Ishikawa (cell line): ENCODE results near the gene PUM1.

Experiments
- CEBPB ChIP-seq: IDR thresholded peaks from 2 replicates; pipeline ENCODE4 v1.6.1; 2012
- CREB1 ChIP-seq: IDR thresholded peaks from 2 replicates; pipeline ENCODE4 v1.6.1; 2012; ENCODE audit warnings: low read depth
- EGR1 ChIP-seq: IDR thresholded peaks from 2 replicates; pipeline ENCODE4 v1.6.1; 2012
- EP300 ChIP-seq: IDR thresholded peaks from 2 replicates; pipeline ENCODE4 v1.6.1; 2012; ENCODE audit warnings: borderline replicate concordance
- FOXM1 ChIP-seq: IDR thresholded peaks from 2 replicates; pipeline ENCODE4 v1.6.1; 2012; ENCODE audit warnings: low read depth, borderline replicate concordance
- NFIC ChIP-seq: IDR thresholded peaks from 2 replicates; pipeline ENCODE4 v1.6.1; 2012
- RAD21 ChIP-seq: IDR thresholded peaks from 2 replicates; pipeline ENCODE4 v1.6.1; 2012; ENCODE audit warnings: low read depth
- TAF1 ChIP-seq: IDR thresholded peaks from 2 replicates; pipeline ENCODE4 v1.6.1; 2012; ENCODE audit warnings: low read depth, mild to moderate bottlenecking
- TCF12 ChIP-seq: IDR thresholded peaks from 2 replicates; pipeline ENCODE4 v1.6.1; 2012; ENCODE audit warnings: low read depth
- TEAD4 ChIP-seq: IDR thresholded peaks from 2 replicates; pipeline ENCODE4 v1.6.1; 2012
- YY1 ChIP-seq: IDR thresholded peaks from 2 replicates; pipeline ENCODE4 v1.6.1; 2012; ENCODE audit warnings: low read depth
- ZBTB7A ChIP-seq: IDR thresholded peaks from 2 replicates; pipeline ENCODE4 v1.6.1; 2012; ENCODE audit warnings: low read depth
- TF ChIP-seq, protein P1 (sequence below): IDR thresholded peaks from 2 replicates; pipeline ENCODE4 v1.6.1; 2012
- TF ChIP-seq, protein P2 (sequence below): IDR thresholded peaks from 2 replicates; pipeline ENCODE4 v1.6.1; 2012; ENCODE audit warnings: low read depth, mild to moderate bottlenecking
- TF ChIP-seq, protein P3 (sequence below): IDR thresholded peaks from 2 replicates; pipeline ENCODE4 v1.6.1; 2012

The PUM1 gene

DNA sequence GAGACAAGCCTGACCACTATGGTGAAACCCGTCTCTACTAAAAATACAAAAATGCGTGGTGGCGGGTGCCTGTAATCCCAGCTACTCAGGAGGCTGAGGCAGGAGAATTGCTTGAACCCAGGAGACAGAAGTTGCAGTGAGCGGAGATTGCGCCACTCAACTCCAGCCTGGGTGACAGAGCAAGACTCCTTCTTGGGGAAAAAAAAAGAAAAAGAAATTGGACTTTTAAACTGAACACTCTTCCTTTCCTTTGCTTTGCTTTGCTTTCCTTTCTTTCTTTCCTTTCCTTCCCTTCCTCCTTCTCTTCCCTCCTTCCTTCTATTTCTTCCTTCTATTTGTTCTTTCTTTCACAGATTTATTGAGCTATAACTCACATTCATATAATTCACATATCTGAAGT lies 43.3 kb upstream of the PUM1 start:
- TF ChIP-seq TAF1 (no peak), TCF12 (no peak), CEBPB (no peak), NFIC (no peak), CREB1 (no peak), EGR1 (no peak), YY1 (no peak), EP300 (no peak), ZBTB7A (no peak), RAD21 (no peak), FOXM1 (no peak), TEAD4 (no peak)
- TF ChIP-seq, protein P1, sequence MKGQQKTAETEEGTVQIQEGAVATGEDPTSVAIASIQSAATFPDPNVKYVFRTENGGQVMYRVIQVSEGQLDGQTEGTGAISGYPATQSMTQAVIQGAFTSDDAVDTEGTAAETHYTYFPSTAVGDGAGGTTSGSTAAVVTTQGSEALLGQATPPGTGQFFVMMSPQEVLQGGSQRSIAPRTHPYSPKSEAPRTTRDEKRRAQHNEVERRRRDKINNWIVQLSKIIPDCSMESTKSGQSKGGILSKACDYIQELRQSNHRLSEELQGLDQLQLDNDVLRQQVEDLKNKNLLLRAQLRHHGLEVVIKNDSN = no peak
- TF ChIP-seq, protein P2, sequence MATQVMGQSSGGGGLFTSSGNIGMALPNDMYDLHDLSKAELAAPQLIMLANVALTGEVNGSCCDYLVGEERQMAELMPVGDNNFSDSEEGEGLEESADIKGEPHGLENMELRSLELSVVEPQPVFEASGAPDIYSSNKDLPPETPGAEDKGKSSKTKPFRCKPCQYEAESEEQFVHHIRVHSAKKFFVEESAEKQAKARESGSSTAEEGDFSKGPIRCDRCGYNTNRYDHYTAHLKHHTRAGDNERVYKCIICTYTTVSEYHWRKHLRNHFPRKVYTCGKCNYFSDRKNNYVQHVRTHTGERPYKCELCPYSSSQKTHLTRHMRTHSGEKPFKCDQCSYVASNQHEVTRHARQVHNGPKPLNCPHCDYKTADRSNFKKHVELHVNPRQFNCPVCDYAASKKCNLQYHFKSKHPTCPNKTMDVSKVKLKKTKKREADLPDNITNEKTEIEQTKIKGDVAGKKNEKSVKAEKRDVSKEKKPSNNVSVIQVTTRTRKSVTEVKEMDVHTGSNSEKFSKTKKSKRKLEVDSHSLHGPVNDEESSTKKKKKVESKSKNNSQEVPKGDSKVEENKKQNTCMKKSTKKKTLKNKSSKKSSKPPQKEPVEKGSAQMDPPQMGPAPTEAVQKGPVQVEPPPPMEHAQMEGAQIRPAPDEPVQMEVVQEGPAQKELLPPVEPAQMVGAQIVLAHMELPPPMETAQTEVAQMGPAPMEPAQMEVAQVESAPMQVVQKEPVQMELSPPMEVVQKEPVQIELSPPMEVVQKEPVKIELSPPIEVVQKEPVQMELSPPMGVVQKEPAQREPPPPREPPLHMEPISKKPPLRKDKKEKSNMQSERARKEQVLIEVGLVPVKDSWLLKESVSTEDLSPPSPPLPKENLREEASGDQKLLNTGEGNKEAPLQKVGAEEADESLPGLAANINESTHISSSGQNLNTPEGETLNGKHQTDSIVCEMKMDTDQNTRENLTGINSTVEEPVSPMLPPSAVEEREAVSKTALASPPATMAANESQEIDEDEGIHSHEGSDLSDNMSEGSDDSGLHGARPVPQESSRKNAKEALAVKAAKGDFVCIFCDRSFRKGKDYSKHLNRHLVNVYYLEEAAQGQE = no peak
- TF ChIP-seq, protein P3, sequence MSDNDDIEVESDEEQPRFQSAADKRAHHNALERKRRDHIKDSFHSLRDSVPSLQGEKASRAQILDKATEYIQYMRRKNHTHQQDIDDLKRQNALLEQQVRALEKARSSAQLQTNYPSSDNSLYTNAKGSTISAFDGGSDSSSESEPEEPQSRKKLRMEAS = no peak

DNA sequence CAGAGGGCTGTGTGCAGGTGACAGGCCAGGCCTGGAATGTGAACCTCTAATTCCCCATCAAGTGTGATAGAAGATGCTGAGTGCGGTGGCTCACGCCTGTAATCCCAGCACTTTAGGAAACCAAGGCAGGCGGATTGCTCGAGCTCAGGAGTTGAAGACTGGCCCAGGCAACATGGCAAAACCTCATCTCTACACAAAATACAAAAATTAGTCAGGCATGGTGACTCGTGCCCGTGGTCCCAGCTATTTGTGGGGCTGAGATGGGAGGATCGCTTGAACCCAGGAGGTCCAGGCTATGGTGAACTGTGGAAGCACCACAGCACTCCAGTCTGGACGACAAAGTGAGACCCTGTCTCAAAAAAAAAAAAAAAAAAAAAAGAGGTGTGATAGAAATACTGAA lies 40.1 kb upstream of the PUM1 start:
- no peak for TF ChIP-seq TAF1
- TF ChIP-seq TCF12 = no peak

DNA sequence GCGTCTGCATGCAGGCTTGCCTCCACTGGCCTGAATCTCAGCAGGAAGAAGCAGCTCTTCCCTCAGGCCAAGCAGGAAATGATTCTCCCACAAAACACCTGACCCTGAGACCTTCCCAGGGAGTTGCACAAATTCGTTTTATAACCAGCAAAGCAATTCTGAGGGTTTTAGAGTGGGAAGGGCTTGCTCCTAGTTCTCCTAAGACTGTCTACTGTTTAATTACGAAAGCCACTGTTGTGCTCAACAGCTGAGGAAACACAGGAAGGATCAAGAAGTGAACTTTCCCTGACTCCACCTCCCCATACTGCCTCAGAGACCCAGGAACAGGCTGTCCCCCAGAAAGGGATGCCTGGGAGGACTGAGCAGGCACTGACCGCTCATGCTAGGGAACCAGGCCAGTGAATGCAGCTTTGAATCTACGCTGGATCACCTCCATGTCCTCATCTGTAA lies 37.0 kb upstream of the PUM1 start:
- TF ChIP-seq, protein P3 = no peak
- TF ChIP-seq CEBPB (no peak), NFIC (no peak), TAF1 (no peak), TCF12 (no peak), EP300 (no peak)
- TF ChIP-seq, protein P1 = no peak

DNA sequence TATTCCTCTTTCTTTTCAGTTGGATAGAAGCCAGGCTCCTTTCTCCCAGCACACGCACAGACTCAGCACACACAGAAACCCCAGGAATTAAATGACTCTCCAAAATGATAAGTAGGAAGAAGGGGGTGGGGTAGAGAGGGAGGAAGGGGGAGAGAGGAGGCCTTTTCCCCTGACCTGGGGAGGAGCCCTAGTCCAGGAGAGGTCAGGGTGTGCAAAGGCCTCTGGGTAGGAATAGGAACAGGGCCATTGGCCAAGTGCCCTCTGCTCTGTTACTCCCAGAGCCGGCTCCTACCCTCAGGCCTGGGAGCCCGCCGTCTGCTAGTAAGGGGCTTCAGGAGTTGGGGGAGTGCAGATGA lies 35.6 kb upstream of the PUM1 start:
- TF ChIP-seq, protein P3 = no peak
- TF ChIP-seq EP300 = no peak
- TF ChIP-seq YY1 = no peak
- TF ChIP-seq TEAD4 = no peak
- no peak for TF ChIP-seq TCF12
- TF ChIP-seq, protein P2 = no peak
- no peak for TF ChIP-seq CEBPB
- TF ChIP-seq RAD21 = no peak
- no peak for TF ChIP-seq EGR1
- TF ChIP-seq NFIC = no peak
- TF ChIP-seq FOXM1 = no peak
- no peak for TF ChIP-seq TAF1

DNA sequence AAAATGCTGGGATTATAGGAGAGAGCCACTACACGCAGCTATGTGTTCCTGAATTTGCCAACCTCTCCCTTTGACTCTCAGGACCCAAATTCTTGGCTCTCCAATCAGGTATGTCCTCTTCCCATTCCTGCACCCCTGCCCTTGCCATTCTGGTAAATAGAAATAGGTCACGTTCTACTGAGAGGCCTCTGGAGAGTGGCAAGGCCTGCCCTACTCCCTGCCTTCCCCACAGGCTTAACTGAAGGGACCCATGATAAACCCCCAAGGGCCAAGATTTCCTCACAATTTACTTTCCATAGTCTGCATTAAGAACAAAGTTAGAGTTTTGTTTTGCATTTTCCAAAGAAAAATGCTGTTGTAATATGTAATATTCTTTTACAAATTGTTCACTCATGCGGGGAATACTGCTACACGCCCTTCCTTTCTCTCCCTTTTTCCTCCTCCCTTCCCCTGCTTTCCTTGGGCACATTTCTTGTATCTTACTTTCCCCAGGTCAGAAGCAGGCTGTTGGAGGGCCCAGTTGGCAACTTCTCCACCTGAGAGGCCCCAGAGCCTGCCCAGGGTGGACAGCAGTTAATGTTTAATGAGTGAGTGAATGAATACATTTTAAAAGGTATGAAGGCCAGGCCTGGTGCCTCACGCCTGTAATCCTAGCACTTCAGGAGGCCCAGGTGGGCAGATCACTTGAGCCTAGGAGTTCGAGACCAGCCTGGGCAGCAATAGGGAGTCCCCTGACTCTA lies 33.9 kb upstream of the PUM1 start:
- TF ChIP-seq CEBPB (no peak), TEAD4 (no peak), ZBTB7A (no peak), YY1 (no peak), FOXM1 (no peak), RAD21 (no peak), NFIC (no peak), CREB1 (no peak), TAF1 (no peak), EP300 (no peak), EGR1 (no peak), TCF12 (no peak)
- TF ChIP-seq, protein P3 = no peak
- TF ChIP-seq, protein P2 = no peak
- TF ChIP-seq, protein P1 = no peak
